ENCODE data around the gene EXOC6B. TPM values are rescaled to one million over a fixed set of nuclear protein-coding genes. Genes with fewer than 3 reads are reported as not detected.

Gene EXOC6B
- total RNA-seq, 1 experiment from 2014 or later: 40.1 TPM

DNA sequence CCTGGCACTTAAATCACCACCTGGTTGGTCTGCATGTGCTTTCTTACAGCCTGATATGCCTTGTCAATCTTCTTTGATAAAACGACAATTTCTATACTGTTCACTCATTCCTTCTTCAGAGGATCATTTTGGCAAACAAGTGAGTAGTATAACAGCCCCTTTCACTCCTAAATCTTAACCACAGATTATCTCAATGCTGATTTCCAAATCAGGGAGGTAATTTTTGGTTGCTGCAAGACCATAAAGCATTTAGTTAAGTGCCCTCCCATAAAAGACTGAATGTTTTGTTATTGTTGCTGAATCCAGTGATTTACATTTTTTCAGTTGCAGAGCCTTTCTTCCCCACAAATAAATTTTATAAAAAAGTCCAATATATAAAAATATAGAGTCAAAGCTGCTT, 549.0 kb downstream of the EXOC6B start:
- no peak overlapping the region for H4K5ac ChIP-seq (ENCODE audit: insufficient read length, low read depth, low read length)
- no peaks in the 10 kb centered on the region for H3K36me3 Mint-ChIP-seq (ENCODE audit: insufficient read depth in 1 of 3, low read depth in 3 of 3)
- H3T11ph ChIP-seq (ENCODE audit: low read length): no peak overlapping the region

More for the DNA sequence above, 549.0 kb downstream of the EXOC6B start:
- no peak for DNase-seq
- H3K18ac ChIP-seq (ENCODE audit: insufficient read length, low read depth, low read length): no peak overlapping the region
- no peak overlapping the region for H4K91ac ChIP-seq (ENCODE audit: insufficient read length, low read depth, low read length)
- no peak overlapping the region for H4K8ac ChIP-seq (replicated peaks; ENCODE audit: insufficient read length, low read depth, low read length)
- no peak overlapping the region for H3K23ac ChIP-seq (ENCODE audit: insufficient read length, low read depth, low read length)
- Mint-ChIP-seq H3K27me3 (ENCODE audit: low read depth) (no peaks in the 10 kb centered on the region), H3K9me3 (no peaks in the 10 kb centered on the region), H3K27ac (no peak overlapping the region), H3K4me3 (no peak overlapping the region), H3K4me1 (peaks cover 3 to 5% of the 10 kb centered on the region in 2 experiments; a peak in 3 of 4 replicates)
- H2BK20ac ChIP-seq (ENCODE audit: low read depth, low read length, poor library complexity, severe bottlenecking): no peak overlapping the region
- no peak overlapping the region for H2BK15ac ChIP-seq (ENCODE audit: low read depth, low read length)
- no peaks in the 10 kb centered on the region for H3K4me1 ChIP-seq (ENCODE audit: insufficient read depth, low read length)
- H3K4ac ChIP-seq (ENCODE audit: low read depth, low read length): no peak overlapping the region
- no peak overlapping the region for H2AFZ ChIP-seq (ENCODE audit: low read length)
- no peaks in the 10 kb centered on the region for H3K79me1 ChIP-seq (ENCODE audit: insufficient read depth, low read depth, low read length, poor library complexity, severe bottlenecking)
- no peak overlapping the region for H3K56ac ChIP-seq (ENCODE audit: insufficient read length, low read depth, low read length)
- no peaks in the 10 kb centered on the region for H3K27me3 ChIP-seq (ENCODE audit: insufficient read depth, low read length)
- no peaks in the 10 kb centered on the region for H3K23me2 ChIP-seq (ENCODE audit: insufficient read length, low read depth, low read length, poor library complexity, severe bottlenecking)
- H3K4me2 ChIP-seq (ENCODE audit: insufficient read depth, insufficient read length, low read length): no peak overlapping the region
- H2BK5ac ChIP-seq (ENCODE audit: insufficient read length, low read length): no peak overlapping the region
- H4K20me1 ChIP-seq (ENCODE audit: control insufficient read depth, insufficient read depth, insufficient read length): no peaks in the 10 kb centered on the region
- WGBS (ENCODE audit: extremely low coverage, insufficient read length, low lambda C conversion rate): no CpG with 5 or more reads among the region's 1 CpG
- no peak overlapping the region for H3K9ac ChIP-seq (ENCODE audit: extremely low read depth, insufficient read length, low read length)
- no peak overlapping the region for H3K27ac ChIP-seq (ENCODE audit: insufficient read length, low read depth, low read length)
- H2BK12ac ChIP-seq (ENCODE audit: insufficient read length, low read depth, low read length): no peak overlapping the region
- TF ChIP-seq CTCF (conservative IDR thresholded peaks at IDR 0.05): no peak
- H2BK120ac ChIP-seq (ENCODE audit: low read depth, low read length, poor library complexity, severe bottlenecking): no peak overlapping the region
- H3K9me3 ChIP-seq (ENCODE audit: control insufficient read depth, low read depth, low read length): no peaks in the 10 kb centered on the region
- H3K14ac ChIP-seq (ENCODE audit: insufficient read depth, low read length): no peak overlapping the region
- no peaks in the 10 kb centered on the region for H3K79me2 ChIP-seq (ENCODE audit: insufficient read depth, low read length)
- H2AK5ac ChIP-seq (ENCODE audit: insufficient read length, low read length): no peak overlapping the region
